Ishikawa (cell line): Measurements from ENCODE around the gene KLKB1.

ENCODE experiments used
- CEBPB ChIP-seq: IDR thresholded peaks from 2 replicates; pipeline ENCODE4 v1.6.1; 2012
- CREB1 ChIP-seq: IDR thresholded peaks from 2 replicates; pipeline ENCODE4 v1.6.1; 2012; ENCODE audit warnings: low read depth
- EGR1 ChIP-seq: IDR thresholded peaks from 2 replicates; pipeline ENCODE4 v1.6.1; 2012
- EP300 ChIP-seq: IDR thresholded peaks from 2 replicates; pipeline ENCODE4 v1.6.1; 2012; ENCODE audit warnings: borderline replicate concordance
- FOXM1 ChIP-seq: IDR thresholded peaks from 2 replicates; pipeline ENCODE4 v1.6.1; 2012; ENCODE audit warnings: low read depth, borderline replicate concordance
- NFIC ChIP-seq: IDR thresholded peaks from 2 replicates; pipeline ENCODE4 v1.6.1; 2012
- RAD21 ChIP-seq: IDR thresholded peaks from 2 replicates; pipeline ENCODE4 v1.6.1; 2012; ENCODE audit warnings: low read depth
- REST ChIP-seq: IDR thresholded peaks from 2 replicates; pipeline ENCODE4 v1.6.1; 2012; ENCODE audit warnings: low read depth, mild to moderate bottlenecking
- TAF1 ChIP-seq: IDR thresholded peaks from 2 replicates; pipeline ENCODE4 v1.6.1; 2012; ENCODE audit warnings: low read depth, mild to moderate bottlenecking
- TCF12 ChIP-seq: IDR thresholded peaks from 2 replicates; pipeline ENCODE4 v1.6.1; 2012; ENCODE audit warnings: low read depth
- TEAD4 ChIP-seq: IDR thresholded peaks from 2 replicates; pipeline ENCODE4 v1.6.1; 2012
- YY1 ChIP-seq: IDR thresholded peaks from 2 replicates; pipeline ENCODE4 v1.6.1; 2012; ENCODE audit warnings: low read depth
- ZBTB7A ChIP-seq: IDR thresholded peaks from 2 replicates; pipeline ENCODE4 v1.6.1; 2012; ENCODE audit warnings: low read depth
- TF ChIP-seq, protein P1 (sequence below): IDR thresholded peaks from 2 replicates; pipeline ENCODE4 v1.6.1; 2012
- TF ChIP-seq, protein P2 (sequence below): IDR thresholded peaks from 2 replicates; pipeline ENCODE4 v1.6.1; 2012

The KLKB1 gene

DNA sequence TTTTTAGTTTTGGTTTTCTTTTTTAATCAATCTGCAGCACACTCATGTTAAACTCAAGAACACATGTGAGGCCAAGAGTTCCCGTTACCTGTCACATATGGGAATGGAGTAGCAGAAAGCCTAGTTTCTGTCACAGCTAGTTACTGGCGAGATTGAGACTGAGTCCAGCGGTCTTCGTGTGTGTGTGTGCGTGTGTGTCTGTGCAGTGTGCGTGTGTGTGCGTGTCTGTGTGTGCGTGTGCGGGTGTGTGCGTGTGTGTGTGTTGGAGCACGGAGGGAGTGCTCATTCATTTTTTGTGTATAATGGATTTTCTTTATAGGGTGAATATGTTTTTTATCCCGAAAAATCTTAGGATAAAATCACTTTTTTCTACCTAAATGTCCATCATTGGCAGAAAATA, 57.8 kb downstream of the KLKB1 start:
- no peak for TF ChIP-seq TCF12
- no peak for TF ChIP-seq REST
- TF ChIP-seq EGR1, result no peak
- TF ChIP-seq, protein P1, sequence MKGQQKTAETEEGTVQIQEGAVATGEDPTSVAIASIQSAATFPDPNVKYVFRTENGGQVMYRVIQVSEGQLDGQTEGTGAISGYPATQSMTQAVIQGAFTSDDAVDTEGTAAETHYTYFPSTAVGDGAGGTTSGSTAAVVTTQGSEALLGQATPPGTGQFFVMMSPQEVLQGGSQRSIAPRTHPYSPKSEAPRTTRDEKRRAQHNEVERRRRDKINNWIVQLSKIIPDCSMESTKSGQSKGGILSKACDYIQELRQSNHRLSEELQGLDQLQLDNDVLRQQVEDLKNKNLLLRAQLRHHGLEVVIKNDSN, result no peak
- TF ChIP-seq ZBTB7A, result no peak
- TF ChIP-seq CEBPB, result no peak
- no peak for TF ChIP-seq RAD21
- no peak for TF ChIP-seq CREB1
- no peak for TF ChIP-seq TAF1

- TF ChIP-seq TCF12, result no peak
- TF ChIP-seq RAD21, result no peak
- no peak for TF ChIP-seq EGR1
- TF ChIP-seq ZBTB7A, result no peak
- TF ChIP-seq EP300, result no peak
- TF ChIP-seq YY1, result no peak
- TF ChIP-seq TAF1, result no peak
- TF ChIP-seq, protein P1, result no peak
- no peak for TF ChIP-seq TEAD4
- TF ChIP-seq CEBPB, result no peak
- TF ChIP-seq REST, result no peak
- no peak for TF ChIP-seq CREB1
- TF ChIP-seq FOXM1, result no peak
- TF ChIP-seq, protein P2, sequence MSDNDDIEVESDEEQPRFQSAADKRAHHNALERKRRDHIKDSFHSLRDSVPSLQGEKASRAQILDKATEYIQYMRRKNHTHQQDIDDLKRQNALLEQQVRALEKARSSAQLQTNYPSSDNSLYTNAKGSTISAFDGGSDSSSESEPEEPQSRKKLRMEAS, result no peak
- TF ChIP-seq NFIC, result no peak
Observed at GRCh38 chr4:186286581-186286980, 59.3 kb downstream of the KLKB1 start.

DNA sequence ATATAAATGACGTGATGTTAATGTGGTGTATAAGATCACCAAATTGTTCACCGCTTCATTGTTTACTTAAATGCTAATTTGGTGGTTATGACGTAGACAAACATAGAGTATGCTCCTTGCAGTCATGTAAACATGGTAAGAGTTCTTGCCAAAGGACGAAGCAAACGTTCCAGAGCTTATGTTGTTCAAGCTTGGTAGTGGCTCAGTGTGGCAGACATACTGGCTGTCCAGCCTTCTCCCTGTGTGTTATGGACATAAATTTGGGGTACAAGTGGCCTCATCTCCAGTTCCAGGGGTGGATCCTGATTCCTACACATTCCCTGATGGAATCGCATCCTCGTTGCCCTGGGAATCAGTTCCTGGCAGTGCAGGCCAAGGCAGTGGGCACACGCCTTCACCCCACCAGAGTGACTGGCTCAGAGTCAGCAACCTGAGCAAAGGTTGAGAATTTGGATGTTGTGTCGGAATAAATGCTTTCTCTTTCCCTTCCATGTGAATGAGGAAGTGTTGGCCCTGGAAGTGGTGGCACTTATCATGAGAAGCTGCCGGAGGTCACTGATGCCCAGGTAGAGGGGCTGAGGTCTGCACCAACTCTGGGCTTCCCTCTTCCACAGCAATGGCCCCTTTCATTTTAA, 64.1 kb downstream of the KLKB1 start:
- TF ChIP-seq EP300 (no peak), ZBTB7A (no peak), YY1 (no peak)

GRCh38 chr4:186294160-186294559, 66.9 kb downstream of the KLKB1 start:
- TF ChIP-seq REST, result no peak
- no peak for TF ChIP-seq TEAD4
- no peak for TF ChIP-seq FOXM1

DNA sequence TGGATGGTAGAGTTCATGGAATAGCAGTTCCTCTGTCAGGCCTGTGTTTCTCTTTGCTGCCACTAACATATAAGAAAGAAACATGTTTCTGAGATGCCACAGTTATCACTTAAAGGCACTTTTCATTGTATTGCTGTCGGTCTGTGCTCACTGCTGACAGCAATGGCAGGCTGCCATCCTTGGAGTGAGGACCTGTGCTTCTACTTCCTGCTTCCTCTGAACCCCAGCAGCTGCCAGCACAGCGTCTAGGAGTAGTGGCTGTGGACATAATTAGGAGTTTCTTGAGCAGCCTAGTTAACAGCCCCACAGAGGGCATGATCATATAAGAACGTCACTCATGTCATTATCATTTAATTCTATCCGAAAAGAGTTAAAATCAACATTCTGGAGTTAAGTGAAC, 69.2 kb downstream of the KLKB1 start:
- no peak for TF ChIP-seq EP300
- TF ChIP-seq REST, result no peak
- no peak for TF ChIP-seq TAF1
- no peak for TF ChIP-seq EGR1
- TF ChIP-seq FOXM1, result no peak
- TF ChIP-seq, protein P2, result no peak
- TF ChIP-seq TEAD4, result no peak
- TF ChIP-seq CEBPB, result no peak
- no peak for TF ChIP-seq YY1
- no peak for TF ChIP-seq CREB1
- TF ChIP-seq RAD21, result no peak
- no peak for TF ChIP-seq NFIC
- TF ChIP-seq ZBTB7A, result no peak
- no peak for TF ChIP-seq TCF12
- TF ChIP-seq, protein P1, result no peak
